GM12878 (cell line): Measurements from ENCODE around the gene BCKDHB.

Experiments used
- CTCF ChIP-seq, 3 experiments: IDR thresholded peaks in 2 of 3; conservative IDR thresholded peaks in 1 of 3; 2 replicates each; pipeline ENCODE4 v1.5.1; 2011; ENCODE audit warnings: low read depth in 3 of 3, low read length in 3 of 3, mild to moderate bottlenecking in 3 of 3, control low read depth in 2 of 3, moderate library complexity in 2 of 3, inconsistent platforms in 1 of 3, mixed read lengths in 1 of 3; ENCODE audit not compliant: control insufficient read depth in 2 of 3, insufficient read depth in 1 of 3; ENCODE audit errors: extremely low read depth in 1 of 3
- MXI1 ChIP-seq: fragments of 150-350 bp; IDR thresholded peaks from 2 replicates; pipeline ENCODE4 v1.6.1; 2011; ENCODE audit warnings: low read depth, mild to moderate bottlenecking, inconsistent platforms, low read length, improper control_type of control experiment
- MYB ChIP-seq: fragments of 150-350 bp; IDR thresholded peaks from 2 replicates; pipeline ENCODE4 v1.6.1; 2014; ENCODE audit warnings: mild to moderate bottlenecking, low read depth, low read length, borderline replicate concordance
- PAX5 ChIP-seq: IDR thresholded peaks from 2 replicates; pipeline ENCODE4 v1.6.1; 2011; ENCODE audit warnings: low read depth, low read length, borderline replicate concordance
- TCF12 ChIP-seq: IDR thresholded peaks from 2 replicates; pipeline ENCODE4 v1.6.1; 2011; ENCODE audit warnings: low read depth, mild to moderate bottlenecking, low read length

DNA sequence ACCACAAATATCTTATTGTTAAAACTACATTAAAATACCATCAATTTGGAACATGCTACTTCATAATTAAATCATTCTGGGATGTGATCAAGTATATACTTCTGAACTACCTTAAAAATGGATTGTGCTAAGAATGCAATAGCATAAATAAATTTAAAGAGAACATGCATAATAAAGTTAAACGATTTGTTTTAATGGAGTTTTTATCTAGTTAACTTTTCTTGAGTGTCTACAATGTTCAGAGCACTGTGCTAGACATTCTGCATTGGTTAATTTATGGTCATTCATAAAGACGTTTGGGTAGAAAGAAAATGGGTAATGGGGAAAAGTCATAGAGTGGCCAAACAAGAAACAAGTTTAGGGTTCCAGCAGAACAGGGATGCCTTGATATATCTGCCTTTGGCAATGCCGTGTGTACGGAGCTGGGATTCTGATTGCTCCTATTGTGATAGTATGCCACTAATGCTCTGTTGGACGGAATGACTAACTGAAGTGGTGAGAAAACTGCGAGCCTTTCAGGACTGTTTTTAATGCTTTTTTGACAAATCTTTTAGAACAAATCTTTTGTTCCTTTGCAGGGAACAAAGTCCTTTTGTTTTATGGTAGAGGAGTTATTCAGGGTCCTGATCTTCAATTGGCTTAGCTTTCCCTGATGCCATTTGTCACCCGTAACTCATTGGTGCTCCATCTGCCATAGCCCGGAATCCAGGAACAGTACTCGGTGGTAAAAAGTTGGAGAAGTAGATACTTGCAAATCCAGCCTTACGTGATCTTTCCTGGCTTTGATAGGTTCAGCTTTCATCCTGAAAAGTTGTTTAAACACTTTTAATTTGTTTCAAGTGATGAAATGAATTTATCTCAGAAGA is 162.6 kb downstream of the BCKDHB start:
- TF ChIP-seq TCF12 (no peak), MXI1 (no peak), PAX5 (no peak), CTCF (IDR thresholded peaks at IDR 0.05 in 2 of 3, conservative IDR thresholded peaks at IDR 0.05 in 1 of 3; ENCODE audit: control insufficient read depth in 2 of 3, extremely low read depth in 1 of 3, insufficient read depth in 1 of 3, low read depth in 3 of 3, low read length in 3 of 3) (no peak), MYB (no peak)
